GM23248 (cell line): ENCODE data around the gene COX5A.

Source experiments
- EZH2 ChIP-seq: fragments of 200-600 bp; sonication (generic); IDR thresholded peaks from 2 replicates; pipeline ENCODE4 v1.6.1; 2018; ENCODE audit warnings: antibody characterized with exemption, mild to moderate bottlenecking; ENCODE audit not compliant: insufficient read depth, poor library complexity, severe bottlenecking
- EZH2phosphoT487 ChIP-seq: fragments of 200-600 bp; sonication (generic); IDR thresholded peaks from 2 replicates; pipeline ENCODE4 v1.6.1; 2018; ENCODE audit warnings: antibody characterized with exemption, moderate library complexity, mild to moderate bottlenecking, low read depth; ENCODE audit not compliant: insufficient read depth

DNA sequence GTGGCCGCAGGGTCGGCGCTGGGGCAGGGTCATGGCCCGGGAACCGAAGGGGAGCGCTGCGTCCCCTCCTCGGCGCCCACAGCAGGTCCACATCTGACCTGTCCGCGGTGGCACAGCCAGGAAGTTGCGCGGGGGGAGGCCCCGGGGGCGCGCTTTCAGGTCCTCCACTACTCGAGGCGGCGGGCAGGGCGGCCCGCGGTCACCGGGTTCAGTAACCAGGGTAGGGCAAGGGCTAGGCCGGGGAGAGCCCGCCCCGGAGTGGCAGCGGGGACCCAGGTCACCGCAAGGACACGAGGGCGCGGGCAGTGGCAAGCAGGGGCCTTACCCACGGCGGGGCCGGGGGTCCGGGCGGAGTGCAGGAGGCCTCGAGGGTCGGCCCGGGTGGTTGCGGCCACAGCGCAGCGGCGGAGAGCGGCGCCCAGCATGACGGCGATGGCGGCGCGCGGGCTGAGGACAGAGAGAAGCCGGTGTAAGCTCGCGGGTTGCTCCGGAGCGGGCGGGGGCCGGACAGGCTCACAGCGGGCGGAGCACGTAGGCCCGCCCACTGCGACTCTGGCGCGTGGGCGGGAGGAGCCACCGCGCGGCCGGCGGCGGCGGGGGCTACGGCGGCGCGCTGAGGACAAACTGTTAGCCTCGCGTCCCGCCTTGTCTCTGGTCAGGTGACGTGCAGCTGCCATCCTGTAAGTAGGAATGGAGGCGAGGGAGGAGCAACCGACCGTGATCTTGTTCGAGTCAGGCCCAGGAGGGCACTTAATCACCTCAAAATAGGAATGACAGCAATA, at the start of gene COX5A:
- TF ChIP-seq EZH2 (no peak), EZH2phosphoT487 (no peak)
